Esophagus mucosa (tissue), 1 donor: ENCODE data around the gene WNK4. TPM values are rescaled to one million over a fixed set of nuclear protein-coding genes. Genes with fewer than 3 reads are reported as not detected.
"Not testable (repeated sequence)": the region's sequence is repeated elsewhere in the genome, so short reads cannot be mapped to it uniquely, and the experiment has no call there.

Experiments used
- ATAC-seq: fragments of 200-7000 bp; cut with Tn5 transposase; one replicate; pipeline ENCODE4 v1.9.1; 2020
- total RNA-seq: library from RNA; stranded (reverse); gene quantifications from one replicate; pipeline ENCODE4 v1.2.4, GENCODE V29; 2023
- donor health status: DM: yes; HTN: yes; CAD: no.

Gene WNK4
- total RNA-seq, result 0.40 TPM

DNA sequence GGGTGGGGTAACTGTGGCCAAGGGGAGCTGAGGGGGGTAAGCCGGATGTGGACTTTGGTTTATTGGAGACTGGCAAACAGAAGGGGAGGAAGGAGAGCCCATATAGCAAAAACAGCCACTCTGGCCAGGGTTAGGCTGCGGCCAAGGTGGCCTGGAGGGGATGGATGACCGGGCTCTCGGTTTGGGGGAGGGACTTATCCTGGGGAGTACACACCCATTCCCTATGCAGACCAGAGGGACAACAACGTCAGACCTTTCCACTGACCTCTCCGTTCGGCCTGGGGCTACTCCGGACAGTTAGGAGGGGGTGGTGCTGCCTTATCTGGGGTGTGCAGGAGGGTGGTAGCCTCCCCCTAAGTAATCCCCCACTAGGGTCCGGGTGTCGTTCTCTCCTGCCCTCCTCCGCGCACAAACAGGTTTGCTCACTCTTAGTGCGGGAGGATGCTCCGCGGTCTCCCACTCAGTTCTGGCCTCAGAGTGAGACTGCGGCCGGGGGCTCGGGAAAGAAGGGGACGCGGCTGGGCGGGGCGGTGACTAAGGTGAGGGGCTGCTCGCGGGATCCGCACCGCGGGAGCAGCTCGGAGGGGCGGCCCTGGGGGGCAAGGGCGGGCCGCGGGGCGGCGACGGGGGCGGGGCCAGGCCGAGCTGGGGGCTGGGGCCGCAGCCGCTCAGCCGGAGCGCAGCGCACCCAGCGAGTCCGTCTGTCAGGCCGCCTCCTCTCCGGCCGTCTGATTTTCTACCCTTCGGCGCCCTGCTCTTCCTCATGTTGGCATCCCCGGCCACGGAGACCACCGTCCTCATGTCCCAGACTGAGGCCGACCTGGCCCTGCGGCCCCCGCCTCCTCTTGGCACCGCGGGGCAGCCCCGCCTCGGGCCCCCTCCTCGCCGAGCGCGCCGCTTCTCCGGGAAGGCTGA is at the start of gene WNK4:
Gene WNK4 (plus strand): TSS at position 675 of the 915 bp plus-strand sequence. CDS start 89 bp downstream, at position 764.
- ATAC-seq, result peak; percentile 13

DNA sequence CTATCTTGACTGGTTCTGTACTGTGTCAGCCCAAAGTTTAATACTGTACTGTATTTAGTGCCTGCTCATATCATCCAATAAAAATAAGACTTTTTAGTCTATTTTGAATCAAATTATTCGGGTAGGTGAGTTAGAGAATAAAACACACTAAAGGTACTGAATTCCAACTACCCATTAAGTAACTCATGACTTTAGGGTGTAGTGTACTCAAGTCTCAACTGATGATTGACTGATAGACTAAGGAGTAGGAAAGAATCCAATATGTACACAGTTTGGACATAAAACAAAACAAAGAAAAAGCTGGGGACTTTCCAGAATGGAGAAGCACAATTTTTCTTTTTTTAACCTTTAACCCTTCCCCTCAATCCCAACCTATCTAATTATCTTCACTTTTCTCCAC is 39.7 kb upstream of the WNK4 start:
- ATAC-seq, result no peak

- ATAC-seq, result not testable (repeated sequence)
These were observed 37.5 kb upstream of the WNK4 start for GRCh38 chr17:42742916-42743315.

- no peak for ATAC-seq
These were observed 36.7 kb upstream of the WNK4 start for GRCh38 chr17:42743595-42744282.

GRCh38 chr17:42744283-42744805 is 36.1 kb upstream of the WNK4 start:
- peak; percentile 81 for ATAC-seq

GRCh38 chr17:42744806-42745617 is 35.4 kb upstream of the WNK4 start, which contains the start of gene EZH1:
EZH1 (minus strand) TSS chr17:42745040; CDS start chr17:42728941, 16,099 bp downstream.
- ATAC-seq, result peak; percentile 99

GRCh38 chr17:42748202-42748907 is 32.1 kb upstream of the WNK4 start:
- ATAC-seq, result no peak

DNA sequence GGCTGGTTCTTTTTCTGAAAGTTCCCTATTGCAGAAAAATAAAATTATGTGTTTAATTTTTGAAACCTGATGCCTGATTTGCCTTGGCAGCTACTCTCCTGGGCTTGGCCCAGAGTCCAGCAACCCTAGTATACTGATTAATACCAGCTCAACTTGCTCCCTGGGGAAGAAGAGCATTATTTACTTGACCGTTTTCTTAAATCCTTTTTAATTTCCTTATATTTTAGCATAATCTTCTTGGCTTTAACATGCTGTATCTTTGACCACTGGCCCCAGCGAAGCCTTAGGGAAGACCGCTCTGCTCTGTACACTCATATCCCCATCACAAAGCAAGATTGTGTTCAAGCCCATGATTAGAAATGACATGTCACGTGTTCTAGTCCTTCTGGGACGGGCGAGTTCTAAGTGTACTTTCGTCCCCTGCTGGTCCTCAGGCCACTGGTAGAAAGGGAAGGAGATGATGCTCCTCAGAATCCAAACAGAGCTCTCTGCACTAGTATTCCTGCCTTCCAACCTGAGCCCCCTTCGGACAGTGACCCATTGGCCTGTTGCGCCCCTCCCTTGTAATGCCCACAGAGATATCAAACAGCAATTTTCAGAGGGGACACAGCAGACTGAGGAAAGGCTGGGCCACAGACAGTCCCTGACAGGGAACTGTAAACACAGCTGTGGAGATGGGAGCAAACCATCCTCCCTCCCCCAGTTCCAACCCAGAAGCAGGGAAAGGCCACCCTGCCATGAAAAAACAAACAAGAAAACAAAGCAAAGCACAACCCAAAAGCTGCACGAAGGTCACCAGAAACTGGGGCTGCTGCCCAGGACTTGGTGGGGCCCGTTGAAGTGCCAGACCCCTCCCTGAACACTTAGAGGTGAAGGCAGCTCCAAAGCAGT is 31.3 kb upstream of the WNK4 start:
- ATAC-seq, result no peak

DNA sequence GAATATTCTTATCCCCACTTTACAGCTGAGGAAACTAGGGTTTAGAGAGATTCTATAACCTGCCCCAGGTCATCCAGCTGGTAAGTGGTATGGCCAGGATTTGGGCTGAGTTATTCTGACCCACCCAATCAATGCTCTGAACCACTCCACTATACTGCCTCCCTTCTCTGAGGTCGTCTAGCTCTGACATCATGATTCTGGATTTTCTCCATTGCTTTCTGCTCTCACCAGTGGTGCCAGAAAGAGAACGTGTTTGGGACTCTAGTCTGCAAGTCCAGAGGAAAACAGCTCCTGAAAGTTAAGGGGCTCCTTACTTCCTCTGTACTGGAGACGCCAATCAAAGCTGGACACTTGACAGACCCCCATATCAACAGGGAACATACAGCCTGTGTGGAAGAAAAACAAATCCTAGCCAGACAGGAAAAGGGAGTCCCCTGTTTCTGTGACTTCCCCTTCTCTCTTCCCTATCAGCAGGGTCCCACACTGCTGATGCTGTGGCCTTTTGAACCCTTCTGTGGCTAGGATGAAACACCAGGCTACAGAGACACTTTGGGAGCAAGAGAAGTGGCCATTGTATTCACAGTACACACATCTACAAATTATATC is 29.6 kb upstream of the WNK4 start:
- no peak for ATAC-seq

DNA sequence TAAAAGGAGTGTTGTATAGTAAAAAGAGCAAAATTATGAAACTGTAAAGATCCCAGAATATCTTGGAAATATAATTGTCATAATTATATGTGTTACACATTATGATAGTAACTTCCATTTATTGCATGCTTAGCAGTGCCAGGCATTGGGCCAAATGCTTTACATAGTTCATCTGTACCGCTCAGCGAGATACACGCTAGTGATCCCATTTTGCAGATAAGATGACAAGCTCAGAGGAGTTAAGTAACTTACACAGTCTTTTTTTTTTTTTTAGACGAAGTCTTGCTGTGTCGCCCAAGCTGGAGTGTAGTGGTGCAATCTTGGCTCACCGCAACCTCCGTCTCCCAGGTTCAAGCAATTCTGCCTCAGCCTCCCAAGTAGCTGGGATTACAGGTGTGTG is 28.8 kb upstream of the WNK4 start:
- ATAC-seq, result no peak

DNA sequence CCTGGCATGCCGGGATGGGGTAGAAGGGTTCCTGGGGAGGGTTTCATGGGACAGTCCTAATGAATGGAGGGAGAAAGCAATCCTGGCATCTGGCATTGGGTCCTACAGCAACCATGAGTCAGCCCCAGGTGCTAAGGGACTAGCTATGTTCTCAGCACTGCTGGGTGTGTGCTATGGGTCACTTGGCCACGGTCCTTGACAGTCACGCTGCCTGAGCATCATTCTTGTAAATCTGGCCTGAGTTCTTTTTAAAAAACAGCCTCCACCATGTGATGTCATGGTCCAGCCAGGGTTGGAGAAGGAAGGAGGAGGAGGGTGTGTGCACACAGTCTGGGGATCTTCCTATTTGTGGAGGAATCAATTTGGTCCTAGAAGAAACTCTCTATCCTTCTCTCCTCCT is 25.6 kb upstream of the WNK4 start:
- ATAC-seq, result peak; percentile 97

GRCh38 chr17:42759982-42760651 is 20.3 kb upstream of the WNK4 start:
- ATAC-seq, result no peak

- ATAC-seq, result peak; percentile 31
These were observed 19.5 kb upstream of the WNK4 start, which contains the start of gene RAMP2 for GRCh38 chr17:42760652-42761581. RAMP2 (plus strand) TSS chr17:42761227; CDS start chr17:42761262, 35 bp downstream.

- no peak for ATAC-seq
These were observed 18.8 kb upstream of the WNK4 start for GRCh38 chr17:42761638-42762037.

- ATAC-seq, result no peak
These were observed 14.3 kb upstream of the WNK4 start for GRCh38 chr17:42766124-42766523.

GRCh38 chr17:42767512-42767911 is 12.9 kb upstream of the WNK4 start:
- no peak for ATAC-seq

DNA sequence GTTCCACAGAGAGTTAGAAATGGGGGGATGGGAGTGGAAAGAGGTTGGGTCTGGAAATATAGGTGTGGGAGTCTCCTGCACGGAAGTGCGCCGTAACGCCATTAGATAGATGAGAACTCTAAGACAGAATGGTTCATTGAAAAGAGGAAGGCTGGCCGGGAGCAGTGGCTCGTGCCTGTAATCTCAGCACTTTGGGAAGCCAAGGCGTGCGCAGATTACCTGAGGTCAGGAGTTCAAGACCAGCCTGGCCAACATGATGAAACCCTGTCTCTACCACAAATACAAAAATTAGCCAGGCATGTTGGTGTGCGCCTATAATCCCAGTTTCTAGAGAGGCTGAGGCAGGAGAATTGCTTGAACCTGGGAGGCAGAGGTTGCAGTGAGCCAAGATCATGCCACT is 12.4 kb upstream of the WNK4 start:
- ATAC-seq, result not testable (repeated sequence)

- not testable (repeated sequence) for ATAC-seq
These were observed 10.4 kb upstream of the WNK4 start for GRCh38 chr17:42769964-42770363.

DNA sequence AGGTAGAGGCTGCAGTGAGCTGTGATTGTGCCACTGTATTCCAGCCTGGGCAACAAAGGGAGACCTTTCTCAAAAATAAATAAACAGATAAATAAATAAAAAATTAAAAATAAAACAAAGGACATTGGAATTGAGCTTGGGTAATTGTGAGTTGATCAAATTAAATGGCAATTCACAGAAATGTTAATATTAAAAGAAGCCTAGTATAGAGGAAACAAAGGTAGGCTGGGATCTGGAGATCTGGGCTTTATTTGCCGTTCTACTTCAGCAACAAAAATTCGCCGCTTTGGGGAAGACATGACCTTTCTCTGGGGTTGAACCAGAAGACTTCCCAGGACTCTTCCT is 7.5 kb upstream of the WNK4 start:
- ATAC-seq, result no peak
